ENCODE measurements around the gene WWOX.

Gene WWOX

GRCh38 chr16:78530283-78530682 lies 430.8 kb downstream of the WWOX start:
- DNase-seq (ENCODE audit: low read depth) = no peak

- DNase-seq (ENCODE audit: low read depth) = no peak
Observed at GRCh38 chr16:78535098-78535497, 435.6 kb downstream of the WWOX start.

GRCh38 chr16:78537511-78537910 lies 438.1 kb downstream of the WWOX start:
- no peak for DNase-seq (ENCODE audit: low read depth)

- no peak for DNase-seq (ENCODE audit: low read depth)
Observed at GRCh38 chr16:78538292-78538691, 438.8 kb downstream of the WWOX start.

GRCh38 chr16:78538919-78539318 lies 439.5 kb downstream of the WWOX start:
- DNase-seq (ENCODE audit: low read depth) = no peak

GRCh38 chr16:78542419-78542818 lies 443.0 kb downstream of the WWOX start:
- DNase-seq (ENCODE audit: low read depth) = no peak

GRCh38 chr16:78543023-78543422 lies 443.6 kb downstream of the WWOX start:
- DNase-seq (ENCODE audit: low read depth) = no peak

- no peak for DNase-seq (ENCODE audit: low read depth)
Observed at GRCh38 chr16:78549366-78549765, 449.9 kb downstream of the WWOX start.

- no peak for DNase-seq (ENCODE audit: low read depth)
Observed at GRCh38 chr16:78551487-78552085, 452.1 kb downstream of the WWOX start.

- DNase-seq (ENCODE audit: low read depth) = no peak
Observed at GRCh38 chr16:78552106-78552675, 452.7 kb downstream of the WWOX start.

- no peak for DNase-seq (ENCODE audit: low read depth)
Observed at GRCh38 chr16:78552716-78553115, 453.3 kb downstream of the WWOX start.

- no peak for DNase-seq (ENCODE audit: low read depth)
Observed at GRCh38 chr16:78553268-78554039, 454.0 kb downstream of the WWOX start.

GRCh38 chr16:78556421-78556820 lies 457.0 kb downstream of the WWOX start:
- DNase-seq (ENCODE audit: low read depth) = no peak

GRCh38 chr16:78560997-78561396 lies 461.5 kb downstream of the WWOX start:
- DNase-seq (ENCODE audit: low read depth) = no peak

GRCh38 chr16:78562111-78562510 lies 462.7 kb downstream of the WWOX start:
- DNase-seq (ENCODE audit: low read depth) = no peak

GRCh38 chr16:78562650-78563049 lies 463.2 kb downstream of the WWOX start:
- no peak for DNase-seq (ENCODE audit: low read depth)

GRCh38 chr16:78563905-78564304 lies 464.5 kb downstream of the WWOX start:
- no peak for DNase-seq (ENCODE audit: low read depth)

- DNase-seq (ENCODE audit: low read depth) = no peak
Observed at GRCh38 chr16:78566397-78567073, 467.1 kb downstream of the WWOX start.

GRCh38 chr16:78570399-78571141 lies 471.1 kb downstream of the WWOX start:
- DNase-seq (ENCODE audit: low read depth) = no peak

- no peak for DNase-seq (ENCODE audit: low read depth)
Observed at GRCh38 chr16:78571434-78571833, 472.0 kb downstream of the WWOX start.

GRCh38 chr16:78571898-78572358 lies 472.5 kb downstream of the WWOX start:
- no peak for DNase-seq (ENCODE audit: low read depth)

GRCh38 chr16:78574571-78574970 lies 475.1 kb downstream of the WWOX start:
- DNase-seq (ENCODE audit: low read depth) = no peak

All from activated T-helper 9 cell treated with anti-CD3 and anti-CD28 coated beads, Interleukin-2, amount 50 U/mL, for 16 hours (primary cell).